HPDE6-E6E7 (cell line): ENCODE data around the gene ZNF8.
"Not testable (repeated sequence)": the region's sequence is repeated elsewhere in the genome, so short reads cannot be mapped to it uniquely, and the experiment has no call there.

ENCODE experiments used
- DNase-seq: peaks from one replicate; pipeline ENCODE4 v3.0.0; 2011; ENCODE audit warnings: missing footprints; ENCODE audit errors: extremely low spot score

ZNF8 gene

DNA sequence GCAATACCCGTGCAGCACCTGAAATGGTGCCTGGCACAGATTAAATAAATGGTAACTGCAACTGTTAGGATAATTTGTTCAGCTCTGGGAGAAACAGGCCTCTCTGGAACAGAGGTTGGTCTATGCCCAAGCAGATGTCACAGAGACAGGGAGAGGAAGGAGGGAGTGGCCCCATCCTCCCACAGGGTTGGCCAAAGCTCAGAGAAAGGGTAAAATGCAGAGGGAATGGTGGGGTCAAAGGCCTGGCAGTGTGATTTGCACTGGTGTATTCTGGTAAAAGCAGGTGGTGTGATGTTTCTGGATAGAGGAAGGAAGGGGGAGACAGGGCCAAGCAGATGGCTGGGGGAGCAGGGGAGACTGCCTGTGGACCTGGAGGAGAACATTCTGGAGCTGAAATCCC, 57.5 kb downstream of the ZNF8 start:
- no peak for DNase-seq

DNA sequence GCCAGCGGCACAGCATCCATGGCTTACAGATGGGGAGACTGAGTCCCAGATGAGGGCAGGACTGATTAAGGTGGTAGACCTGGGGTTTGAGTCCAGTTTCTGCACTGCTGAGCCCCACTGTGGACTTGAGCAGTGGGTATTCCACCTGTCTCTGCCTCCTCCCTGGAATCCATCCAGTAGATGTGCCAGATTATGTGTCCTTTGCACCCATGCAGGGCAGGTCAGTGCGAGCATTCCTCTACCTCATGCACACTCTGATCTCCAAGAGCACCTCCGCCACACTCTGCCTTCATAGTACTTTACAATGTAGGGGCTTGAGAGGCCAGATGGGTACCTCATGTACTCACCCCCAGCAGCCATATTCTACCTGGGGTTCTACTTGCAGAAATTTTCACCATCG, 58.1 kb downstream of the ZNF8 start:
- no peak for DNase-seq

DNA sequence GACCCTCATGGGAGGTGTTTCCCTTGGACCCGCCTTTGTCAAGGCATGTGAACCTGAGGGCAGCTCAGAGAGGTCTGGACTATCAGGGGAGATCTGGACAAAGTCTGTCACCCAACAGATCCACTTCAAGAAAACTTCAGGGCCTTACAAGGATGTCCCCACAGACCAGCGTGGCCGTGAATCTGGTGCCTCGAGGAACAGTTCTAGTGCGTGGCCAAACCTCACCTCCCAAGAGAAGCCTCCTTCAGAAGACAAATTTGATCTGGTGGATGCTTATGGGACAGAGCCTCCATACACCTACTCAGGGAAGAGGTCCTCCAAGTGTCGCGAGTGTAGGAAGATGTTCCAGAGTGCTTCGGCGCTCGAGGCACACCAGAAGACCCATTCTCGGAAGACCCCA, 59.6 kb downstream of the ZNF8 start:
- DNase-seq = no peak

DNA sequence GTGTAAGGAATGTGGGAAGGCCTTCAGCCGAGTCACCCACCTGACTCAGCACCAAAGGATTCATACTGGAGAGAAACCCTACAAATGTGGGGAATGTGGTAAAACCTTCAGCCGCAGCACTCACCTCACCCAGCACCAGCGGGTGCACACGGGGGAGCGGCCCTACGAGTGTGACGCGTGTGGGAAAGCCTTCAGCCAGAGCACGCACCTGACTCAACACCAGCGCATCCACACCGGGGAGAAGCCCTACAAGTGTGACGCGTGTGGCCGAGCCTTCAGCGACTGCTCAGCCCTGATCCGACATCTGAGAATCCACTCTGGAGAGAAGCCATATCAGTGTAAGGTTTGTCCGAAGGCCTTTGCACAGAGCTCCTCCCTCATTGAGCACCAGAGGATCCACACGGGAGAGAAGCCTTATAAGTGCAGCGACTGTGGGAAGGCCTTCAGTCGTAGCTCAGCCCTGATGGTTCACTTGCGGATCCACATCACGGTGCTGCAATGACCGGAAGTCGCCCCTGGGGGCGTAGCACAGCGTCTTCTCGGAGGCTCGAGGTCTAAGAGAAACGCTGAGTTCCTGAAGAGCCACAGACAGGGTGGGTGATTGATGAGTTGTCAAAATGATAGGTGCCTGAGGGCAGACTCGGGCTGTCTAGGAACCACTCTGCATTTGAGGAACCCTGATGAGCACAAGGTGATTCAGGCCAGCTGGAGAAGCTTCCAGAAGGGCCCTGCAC, 60.2 kb downstream of the ZNF8 start:
- no peak for DNase-seq

DNA sequence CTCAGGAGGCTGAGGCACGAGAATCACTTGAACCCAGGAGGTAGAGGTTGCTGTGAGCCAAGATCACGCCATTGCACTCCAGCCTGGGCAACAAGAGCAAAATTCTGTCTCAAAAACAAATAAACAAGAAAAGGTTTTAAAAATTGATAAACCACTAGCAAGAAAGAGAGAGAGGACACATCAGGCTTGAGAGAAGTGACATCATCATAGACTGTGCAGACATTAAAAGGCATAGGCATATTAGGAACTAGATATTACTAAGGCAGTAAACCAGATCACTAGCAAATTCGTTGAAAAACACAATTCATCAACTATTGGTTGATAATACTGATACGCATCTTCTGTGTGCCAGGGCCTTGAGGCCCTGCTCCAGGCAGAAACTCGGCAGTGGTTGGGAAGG, 66.8 kb downstream of the ZNF8 start:
- no peak for DNase-seq

DNA sequence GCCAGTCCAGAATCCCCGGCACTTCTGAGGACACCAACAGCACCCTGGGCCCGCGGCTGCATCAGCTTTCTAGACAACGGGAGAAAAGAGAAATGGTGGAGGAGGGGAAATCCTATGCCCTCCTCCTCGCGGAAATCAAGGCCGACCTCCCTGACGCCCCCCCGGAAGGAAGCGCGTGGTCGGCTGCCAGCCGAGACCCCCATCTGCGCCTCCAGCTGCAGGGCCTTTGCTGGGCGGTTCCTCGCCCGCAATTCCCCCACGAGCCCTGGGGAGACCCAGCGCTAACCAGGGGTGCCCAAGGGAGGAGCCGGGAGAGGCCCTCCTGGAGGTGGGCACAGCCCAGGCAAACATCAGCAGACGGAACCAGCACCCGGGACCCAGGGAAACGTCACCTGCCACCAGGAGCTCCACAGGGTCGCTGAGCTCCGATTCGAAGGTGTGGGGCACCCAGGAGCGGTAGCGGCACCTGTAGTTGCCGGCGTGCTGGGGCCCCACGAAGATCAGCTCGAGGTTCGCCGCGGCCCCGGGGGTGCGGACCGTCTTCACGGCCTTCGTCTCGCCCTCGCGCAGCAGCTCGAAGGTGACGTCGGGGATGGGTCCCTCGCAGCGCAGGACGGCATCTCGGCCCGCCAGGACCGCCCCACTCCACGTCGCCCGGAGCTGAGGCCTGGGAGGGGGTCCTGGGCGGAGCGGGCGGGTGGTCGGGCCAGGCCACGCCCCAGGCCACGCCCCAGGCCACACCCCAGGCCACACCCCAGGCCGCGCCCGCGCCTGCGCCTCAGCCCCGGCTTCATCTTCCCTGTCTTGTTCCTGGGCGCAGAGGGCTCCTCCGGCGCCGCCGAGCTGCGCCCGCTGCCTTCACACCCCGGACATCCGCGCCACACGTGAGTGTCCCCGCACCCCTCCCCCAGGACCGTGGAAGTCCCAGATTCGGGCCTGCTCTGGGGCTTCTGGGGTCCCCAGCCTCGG, 68.5 kb downstream of the ZNF8 start:
- DNase-seq = peak; percentile 78

DNA sequence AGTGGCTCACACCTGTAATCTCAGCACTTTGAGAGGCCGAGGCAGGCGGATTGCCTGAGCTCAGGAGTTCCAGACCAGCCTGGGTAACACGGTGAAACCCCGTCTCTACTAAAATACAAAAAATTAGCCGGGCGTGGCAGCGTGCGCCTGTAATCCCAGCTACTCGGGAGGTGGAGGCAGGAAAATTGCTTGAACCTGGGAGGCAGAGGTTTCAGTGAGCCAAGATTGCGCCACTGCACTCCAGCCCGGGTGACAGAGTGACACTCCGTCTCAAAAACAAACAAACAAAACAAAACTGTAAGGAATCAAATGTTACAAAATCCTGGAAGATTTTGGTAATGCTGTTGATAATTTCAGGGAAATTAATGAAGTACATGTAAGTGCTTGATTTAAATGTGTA, 69.3 kb downstream of the ZNF8 start:
- not testable (repeated sequence) for DNase-seq

DNA sequence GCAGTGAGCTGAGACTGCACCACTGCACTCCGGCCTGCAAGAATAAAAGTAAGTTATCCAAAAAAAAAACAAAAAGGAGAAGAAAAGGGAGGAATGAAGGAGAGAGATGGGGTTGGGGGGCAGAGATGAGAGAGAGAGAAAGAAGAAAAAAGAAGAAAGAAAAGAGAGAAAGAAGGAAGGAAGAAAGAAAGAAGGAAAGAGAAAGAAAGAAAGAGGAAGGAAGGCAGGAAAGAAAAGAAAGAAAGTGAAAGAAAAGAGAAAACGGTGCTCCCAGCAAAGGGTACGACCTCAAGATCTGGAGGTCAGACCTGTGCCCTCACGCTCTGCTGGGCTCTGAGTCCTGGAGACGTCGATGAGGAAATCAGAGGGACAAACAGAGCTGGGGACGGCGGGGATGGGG, 70.8 kb downstream of the ZNF8 start:
- DNase-seq = no peak

DNA sequence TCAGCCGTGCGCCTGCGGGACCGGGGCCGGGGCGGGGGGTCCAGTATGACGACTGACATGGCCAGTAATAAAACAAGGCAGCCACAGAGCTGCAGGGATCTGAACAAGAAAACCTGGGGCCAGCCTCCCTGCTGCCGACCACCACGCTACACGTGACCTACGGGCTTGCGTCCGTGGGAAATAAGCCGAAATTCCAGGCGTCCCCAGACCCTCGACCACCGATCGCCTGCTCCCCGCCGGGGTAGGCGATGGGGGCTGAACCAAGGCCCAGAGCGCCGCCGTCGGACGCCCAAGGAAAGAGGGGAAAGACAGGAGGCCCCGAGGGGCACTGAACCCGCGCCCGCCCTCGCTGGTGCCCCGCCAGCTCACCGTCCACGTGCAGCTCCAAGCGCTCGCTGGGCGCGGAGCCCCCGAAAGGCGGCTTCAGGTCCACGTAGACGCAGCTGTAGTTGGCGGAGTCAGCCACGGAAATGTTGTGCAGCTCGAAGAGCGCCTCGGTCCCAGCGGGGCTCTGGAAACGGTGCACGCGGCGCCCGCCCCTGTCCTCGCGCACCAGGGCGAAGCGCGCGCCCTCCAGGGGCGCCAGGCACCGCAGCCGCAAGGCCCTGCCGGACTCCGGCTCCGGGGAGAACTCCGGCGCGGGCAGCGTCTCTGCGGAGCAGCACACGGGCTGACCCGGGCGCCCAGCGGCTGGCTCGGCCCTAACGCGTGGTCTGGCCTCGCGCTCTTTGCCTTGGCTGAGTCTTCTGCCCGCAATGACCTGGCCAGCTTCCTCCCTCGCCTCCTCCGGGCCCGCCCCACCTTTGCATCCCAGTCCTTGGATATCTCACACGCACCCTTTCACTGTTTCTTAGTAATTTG, 71.5 kb downstream of the ZNF8 start:
- no peak for DNase-seq

DNA sequence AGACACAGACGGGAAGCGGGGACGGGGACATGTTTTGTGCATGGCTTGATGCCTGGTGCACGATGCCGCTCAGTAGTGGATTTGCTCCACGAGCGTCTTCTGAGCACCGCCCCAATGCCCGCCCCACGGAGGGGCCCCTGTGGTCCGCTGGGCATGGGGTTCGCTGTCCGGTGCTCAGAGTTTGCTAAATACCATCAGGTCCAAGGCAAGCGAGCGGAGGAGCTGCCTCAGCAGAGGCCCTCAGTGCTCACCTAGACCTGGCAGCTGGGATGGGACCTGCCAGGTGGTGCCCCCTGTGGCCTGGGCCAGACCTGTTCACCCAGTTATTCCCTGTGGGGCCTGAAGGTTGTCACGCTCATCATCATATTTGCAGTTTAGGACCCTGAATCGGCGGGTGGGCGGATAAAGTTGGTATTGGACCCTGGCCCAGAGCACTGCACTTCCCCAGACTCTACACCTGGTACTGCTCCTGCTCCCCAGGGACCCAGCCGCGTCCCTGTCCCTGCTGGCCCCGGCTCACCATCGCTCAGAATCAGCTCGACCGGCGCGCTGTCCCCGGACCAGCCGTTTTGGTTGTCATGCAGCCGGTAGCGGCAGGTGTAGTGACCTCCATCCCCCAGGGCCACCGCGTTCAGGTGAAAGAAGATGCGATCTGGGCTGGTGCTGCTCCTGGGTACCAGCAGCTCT, 72.3 kb downstream of the ZNF8 start:
- DNase-seq = no peak

DNA sequence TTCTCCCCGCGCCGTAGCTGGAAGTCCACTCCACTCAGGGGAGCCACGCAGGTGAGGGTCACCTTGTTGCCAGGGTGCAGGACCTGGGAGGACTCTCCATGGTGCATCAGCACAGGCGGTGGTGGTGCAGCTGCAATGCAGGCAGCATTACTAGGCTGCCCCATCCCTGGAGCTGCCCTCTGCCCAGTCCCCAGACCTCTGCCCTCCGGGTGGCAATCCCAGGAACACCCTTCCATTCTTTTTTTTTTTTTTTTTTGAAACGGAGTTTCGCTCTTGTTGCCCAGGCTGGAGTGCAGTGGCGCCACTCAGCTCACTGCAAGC, 72.8 kb downstream of the ZNF8 start:
- DNase-seq = no peak

DNA sequence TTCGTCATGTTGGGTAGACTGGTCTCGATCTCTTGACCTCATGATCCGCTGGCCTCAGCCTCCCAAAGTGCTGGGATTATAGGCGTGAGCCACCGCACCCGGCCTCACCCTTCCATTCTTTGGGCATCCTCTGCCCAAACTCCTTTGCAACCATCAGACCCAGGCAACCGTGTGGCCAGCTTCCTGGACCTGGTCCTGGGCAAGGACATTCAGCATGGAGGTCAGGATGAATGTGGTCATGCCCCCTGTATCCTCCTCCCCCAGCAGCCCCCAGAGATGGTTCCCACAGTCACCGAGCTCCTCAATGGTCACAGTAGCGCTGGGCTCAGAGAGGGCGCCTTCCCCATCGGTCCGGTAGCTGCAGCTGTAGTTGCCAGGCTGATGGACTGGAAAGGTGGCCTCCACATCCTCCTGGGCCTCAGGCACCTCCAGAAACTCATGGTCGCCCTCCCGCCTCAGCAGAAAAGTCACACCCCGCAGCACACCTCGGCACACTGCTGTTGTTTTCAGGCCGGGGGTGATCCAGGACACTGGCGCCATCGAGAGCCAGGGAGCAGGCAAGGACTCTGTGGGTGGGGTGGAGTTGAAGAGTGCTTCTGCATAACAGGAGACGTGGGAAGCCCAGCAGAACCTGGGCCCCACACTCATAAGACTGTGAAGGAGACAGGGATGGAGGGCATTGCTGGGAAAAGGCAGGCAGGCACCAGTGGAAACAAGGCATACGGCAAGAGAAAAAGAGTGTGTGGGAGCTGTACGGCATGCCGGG, 73.4 kb downstream of the ZNF8 start:
- no peak for DNase-seq
